Astrocyte of the cerebellum (primary cell): ENCODE measurements around the gene CTNNA3.

Experiments used
- DNase-seq: peaks from one replicate; pipeline ENCODE4 v3.0.0-alpha.2; 2011; ENCODE audit warnings: low read depth
- H3K4me3 ChIP-seq: 2 replicates; pipeline ENCODE4 v1.5.1; 2011; ENCODE audit warnings: mild to moderate bottlenecking, low read depth, low read length, moderate library complexity
- in situ Hi-C: cut with HindIII; loops from 2 replicates; pipeline ENCODE4 v1.10.0; 2017; ENCODE audit warnings: low sequenced_read_pairs
- TF ChIP-seq, protein P1 (sequence below): IDR thresholded peaks from 2 replicates; pipeline ENCODE4 v1.5.1; 2012; ENCODE audit warnings: low read length, low read depth, moderate library complexity, mild to moderate bottlenecking; ENCODE audit errors: missing control alignments

CTNNA3 gene

DNA sequence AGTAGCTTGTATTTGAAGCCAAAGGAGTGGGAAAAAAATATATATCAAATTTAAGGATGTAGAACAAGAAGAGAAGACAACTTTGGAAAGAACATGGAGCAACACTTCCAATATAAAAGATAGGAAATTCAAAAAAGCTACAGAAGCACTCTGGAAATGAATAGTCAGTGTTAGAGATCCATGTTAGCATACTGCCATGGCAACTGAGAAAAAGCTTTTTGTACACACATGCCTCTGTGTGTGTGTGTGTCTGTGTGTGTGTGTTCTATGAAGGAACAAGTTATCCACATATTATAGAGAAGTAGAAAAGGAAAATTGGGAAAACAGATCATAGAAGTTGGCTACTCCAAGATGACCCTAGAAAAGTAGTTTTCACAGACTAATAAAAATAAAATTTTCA is 673.9 kb downstream of the CTNNA3 start:
- TF ChIP-seq, protein P1, sequence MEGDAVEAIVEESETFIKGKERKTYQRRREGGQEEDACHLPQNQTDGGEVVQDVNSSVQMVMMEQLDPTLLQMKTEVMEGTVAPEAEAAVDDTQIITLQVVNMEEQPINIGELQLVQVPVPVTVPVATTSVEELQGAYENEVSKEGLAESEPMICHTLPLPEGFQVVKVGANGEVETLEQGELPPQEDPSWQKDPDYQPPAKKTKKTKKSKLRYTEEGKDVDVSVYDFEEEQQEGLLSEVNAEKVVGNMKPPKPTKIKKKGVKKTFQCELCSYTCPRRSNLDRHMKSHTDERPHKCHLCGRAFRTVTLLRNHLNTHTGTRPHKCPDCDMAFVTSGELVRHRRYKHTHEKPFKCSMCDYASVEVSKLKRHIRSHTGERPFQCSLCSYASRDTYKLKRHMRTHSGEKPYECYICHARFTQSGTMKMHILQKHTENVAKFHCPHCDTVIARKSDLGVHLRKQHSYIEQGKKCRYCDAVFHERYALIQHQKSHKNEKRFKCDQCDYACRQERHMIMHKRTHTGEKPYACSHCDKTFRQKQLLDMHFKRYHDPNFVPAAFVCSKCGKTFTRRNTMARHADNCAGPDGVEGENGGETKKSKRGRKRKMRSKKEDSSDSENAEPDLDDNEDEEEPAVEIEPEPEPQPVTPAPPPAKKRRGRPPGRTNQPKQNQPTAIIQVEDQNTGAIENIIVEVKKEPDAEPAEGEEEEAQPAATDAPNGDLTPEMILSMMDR, result no peak
- no peak overlapping the region for H3K4me3 ChIP-seq
- DNase-seq, result no peak
- in situ Hi-C loops, result no loop called here

DNA sequence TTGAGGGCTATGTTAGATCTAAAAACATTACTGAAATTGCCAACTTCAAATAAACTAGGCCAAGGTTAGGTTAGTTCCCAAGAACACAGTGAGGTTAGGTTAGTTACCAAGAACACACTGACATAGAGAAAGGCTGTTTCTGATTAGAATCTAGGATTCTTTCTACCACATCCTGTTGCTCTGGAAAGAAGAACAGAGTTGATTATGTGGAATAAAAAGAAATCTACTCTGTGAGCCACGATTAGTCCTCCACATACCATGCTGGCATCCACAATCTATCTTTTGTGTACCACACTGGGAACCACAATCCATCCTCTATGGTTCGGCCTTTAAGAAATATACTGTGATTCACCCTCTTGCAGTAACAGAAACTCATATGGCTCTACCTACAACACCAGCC is 678.8 kb downstream of the CTNNA3 start:
- no peak for DNase-seq
- in situ Hi-C loops, result no loop called here
- no peak overlapping the region for H3K4me3 ChIP-seq
- TF ChIP-seq, protein P1, result no peak

DNA sequence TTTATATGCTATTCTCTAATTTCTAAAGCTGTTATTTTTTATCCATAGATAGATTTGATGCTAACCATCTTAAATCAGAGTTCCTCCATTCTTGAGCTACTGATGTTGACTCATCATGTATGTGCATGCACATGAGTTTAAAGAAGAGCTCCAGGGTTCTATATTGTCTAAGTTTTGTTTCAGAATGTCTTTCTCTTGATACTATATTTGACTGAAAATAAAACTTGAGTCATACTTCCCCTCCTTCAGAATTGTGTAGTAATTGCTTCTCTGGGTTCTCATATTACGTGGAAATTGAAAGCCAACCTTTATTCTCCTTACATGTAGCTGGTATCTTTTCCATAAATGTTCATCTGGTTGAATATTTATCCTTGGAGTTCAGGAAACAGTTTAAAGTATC is 680.8 kb downstream of the CTNNA3 start:
- no peak for DNase-seq
- in situ Hi-C loops, result no loop called here
- no peak overlapping the region for H3K4me3 ChIP-seq
- TF ChIP-seq, protein P1, result no peak

- TF ChIP-seq, protein P1, result no peak
- no peak for DNase-seq
- H3K4me3 ChIP-seq, result no peak overlapping the region
- in situ Hi-C loops, result no loop called here
These were observed 684.0 kb downstream of the CTNNA3 start for GRCh38 chr10:67011981-67012380.

DNA sequence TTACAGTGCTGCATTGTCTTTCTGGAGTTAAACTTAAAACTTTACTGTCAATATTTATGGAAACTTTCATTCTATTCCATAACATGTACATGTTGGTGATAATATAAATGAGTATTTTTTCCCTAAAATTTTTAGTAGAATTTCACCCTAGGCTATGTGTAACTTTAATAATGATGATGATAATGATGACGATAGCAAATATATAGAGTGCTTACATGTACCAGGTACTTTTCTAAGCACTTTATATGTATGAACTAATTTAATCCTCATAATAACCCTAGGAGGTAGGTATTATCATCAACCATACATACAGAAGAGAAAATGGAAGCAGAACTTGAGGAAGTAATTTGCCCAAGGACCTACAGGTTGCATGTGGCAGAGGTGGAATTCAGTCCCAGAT is 684.5 kb downstream of the CTNNA3 start:
- in situ Hi-C loops, result no loop called here
- H3K4me3 ChIP-seq, result no peak overlapping the region
- TF ChIP-seq, protein P1, result no peak
- DNase-seq, result no peak

DNA sequence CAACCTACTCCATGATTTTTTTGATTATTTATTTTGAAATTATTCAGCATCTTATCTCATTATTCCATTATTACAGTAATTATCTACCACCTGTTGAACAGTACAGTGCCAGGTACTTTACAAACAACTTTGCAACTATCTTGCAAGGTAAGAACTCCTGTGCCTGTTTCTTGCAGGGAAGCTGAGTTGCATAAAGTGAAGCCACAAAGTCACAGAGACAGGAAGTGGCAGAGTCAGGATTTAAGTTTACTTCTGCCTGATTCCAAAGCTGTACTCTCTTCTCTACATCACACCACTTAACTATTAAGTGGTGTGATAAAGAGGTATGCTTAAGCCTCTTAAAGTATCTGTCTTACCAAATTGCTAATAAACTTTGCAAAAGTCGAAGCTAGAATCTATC is 690.0 kb downstream of the CTNNA3 start:
- in situ Hi-C loops, result no loop called here
- TF ChIP-seq, protein P1, result no peak
- H3K4me3 ChIP-seq, result no peak overlapping the region
- no peak for DNase-seq

- in situ Hi-C loops, result no loop called here
- DNase-seq, result no peak
- TF ChIP-seq, protein P1, result no peak
- H3K4me3 ChIP-seq, result no peak overlapping the region
These were observed 691.3 kb downstream of the CTNNA3 start for GRCh38 chr10:67004690-67005089.
